Measurements from ENCODE around the gene IFNK.
"Not testable (repeated sequence)": the region's sequence is repeated elsewhere in the genome, so short reads cannot be mapped to it uniquely, and the experiment has no call there.

The IFNK gene

DNA sequence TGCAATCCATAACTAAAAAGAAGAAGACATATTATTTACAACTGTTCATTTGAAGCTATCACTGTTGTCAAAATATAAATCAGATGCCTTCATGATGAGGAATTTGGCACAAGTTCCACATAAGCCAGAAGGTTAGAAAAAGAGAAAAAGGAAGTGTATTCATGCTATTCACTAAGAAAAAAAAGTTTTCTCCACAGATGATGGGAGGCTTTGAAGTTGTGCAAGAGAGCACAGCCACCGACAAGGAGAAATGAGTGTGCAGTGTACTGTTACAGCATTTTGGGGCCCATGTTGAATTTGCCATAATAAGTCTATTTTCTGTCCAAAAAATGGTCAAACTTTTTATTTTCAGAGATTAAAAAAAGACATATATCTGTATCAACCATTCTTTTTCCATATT lies 32.9 kb upstream of the IFNK start:
- H3K36me3 ChIP-seq (ENCODE audit: control insufficient read depth, insufficient read depth, low read length, severe bottlenecking) = no peaks in the 10 kb centered on the region
- H3K4me1 ChIP-seq (ENCODE audit: control insufficient read depth, insufficient read depth, low read length) = no peaks in the 10 kb centered on the region
- H3K4me3 ChIP-seq (ENCODE audit: low read length) = no peak overlapping the region
- DNase-seq (ENCODE audit: low read depth) = no peak
- H3K9ac ChIP-seq (ENCODE audit: low read length) = no peak overlapping the region
- H3K27me3 ChIP-seq (replicated peaks; ENCODE audit: control insufficient read depth, insufficient read depth, low read length) = no peaks in the 10 kb centered on the region
- no peaks in the 10 kb centered on the region for H3K9me3 ChIP-seq (ENCODE audit: control insufficient read depth, low read length)

DNA sequence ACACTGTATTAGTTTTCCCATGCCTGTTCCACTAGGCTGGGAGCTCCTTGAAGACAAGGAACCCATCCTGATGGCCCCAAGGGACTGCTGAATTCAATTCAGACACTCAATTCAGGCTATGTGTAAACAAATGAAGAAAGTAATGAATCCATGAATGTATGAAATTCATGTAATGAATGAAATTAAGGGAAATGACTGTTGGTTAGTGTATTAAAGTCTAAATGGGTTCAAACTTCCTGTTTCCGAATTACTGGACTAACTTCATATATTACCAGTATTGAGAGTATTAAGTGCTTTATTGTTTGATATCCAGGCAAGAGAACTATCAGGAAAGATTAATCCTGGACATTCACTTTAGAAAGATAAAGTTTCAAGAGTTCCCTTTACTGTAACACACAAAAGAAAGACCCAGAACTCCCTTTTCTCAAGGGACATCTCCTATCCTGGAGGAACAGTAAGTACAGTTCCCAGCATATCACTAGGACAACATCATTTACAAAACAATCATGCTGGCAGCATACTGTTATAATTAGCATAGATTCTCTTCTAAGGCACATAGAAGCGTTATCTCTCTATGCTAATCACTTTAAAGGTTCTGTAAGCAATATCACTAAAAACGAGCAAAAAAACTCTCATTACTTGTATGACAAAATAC lies 28.5 kb upstream of the IFNK start:
- Histone ChIP-seq H3K9me3 (ENCODE audit: control insufficient read depth, low read length) (no peaks in the 10 kb centered on the region), H3K36me3 (ENCODE audit: control insufficient read depth, insufficient read depth, low read length, severe bottlenecking) (no peaks in the 10 kb centered on the region), H3K4me1 (ENCODE audit: control insufficient read depth, insufficient read depth, low read length) (no peaks in the 10 kb centered on the region), H3K4me3 (ENCODE audit: low read length) (no peak overlapping the region), H3K27me3 (replicated peaks; ENCODE audit: control insufficient read depth, insufficient read depth, low read length) (no peaks in the 10 kb centered on the region), H3K9ac (ENCODE audit: low read length) (no peak overlapping the region)
- DNase-seq (ENCODE audit: low read depth) = no peak

DNA sequence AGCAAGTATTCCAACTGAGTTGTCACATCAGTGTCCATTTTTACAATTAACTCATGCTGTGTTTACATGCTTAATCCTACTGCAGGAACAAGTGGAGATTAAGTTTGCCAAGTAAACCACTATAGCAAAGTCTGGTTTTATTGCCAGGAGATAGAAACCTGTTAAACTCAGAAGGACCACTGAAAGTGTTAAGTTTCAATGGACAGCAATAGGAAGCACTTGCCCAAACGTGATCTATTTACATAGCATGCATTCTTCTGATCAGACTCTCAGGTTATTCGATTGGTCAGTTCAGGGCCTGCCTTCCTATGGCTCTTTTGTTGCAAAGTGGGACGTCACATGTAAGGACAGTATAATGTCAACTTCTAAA lies 28.0 kb upstream of the IFNK start:
- DNase-seq (ENCODE audit: low read depth) = no peak
- H3K9me3 ChIP-seq (ENCODE audit: control insufficient read depth, low read length) = no peaks in the 10 kb centered on the region
- H3K9ac ChIP-seq (ENCODE audit: low read length) = no peak overlapping the region
- H3K27me3 ChIP-seq (replicated peaks; ENCODE audit: control insufficient read depth, insufficient read depth, low read length) = no peaks in the 10 kb centered on the region
- H3K4me3 ChIP-seq (ENCODE audit: low read length) = no peak overlapping the region
- H3K4me1 ChIP-seq (ENCODE audit: control insufficient read depth, insufficient read depth, low read length) = no peaks in the 10 kb centered on the region
- H3K36me3 ChIP-seq (ENCODE audit: control insufficient read depth, insufficient read depth, low read length, severe bottlenecking) = no peaks in the 10 kb centered on the region

DNA sequence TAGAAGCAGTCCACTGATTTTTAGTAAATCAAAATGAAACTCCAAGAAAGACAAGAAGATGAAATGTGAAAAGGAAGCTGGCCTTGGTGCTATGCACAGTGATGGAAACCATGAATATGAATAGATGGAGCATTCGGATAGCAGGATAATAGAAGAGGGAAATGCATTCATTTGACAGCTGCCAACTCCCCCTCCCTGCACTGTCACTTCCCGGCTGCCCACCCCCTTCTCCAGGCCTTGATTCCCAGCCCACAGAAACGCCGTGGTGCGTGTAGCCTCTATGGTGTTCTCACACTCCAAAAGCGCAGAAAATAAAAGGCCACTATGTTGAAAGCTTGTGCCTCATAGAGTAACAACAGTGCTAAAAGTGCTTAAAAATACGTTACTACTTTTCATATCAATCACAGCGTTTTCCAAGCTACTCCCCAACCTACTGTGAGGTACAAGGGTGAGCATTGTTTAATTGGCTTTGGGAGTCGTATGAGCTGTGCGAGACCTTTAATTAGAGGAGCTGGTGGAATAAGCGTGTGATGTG lies 26.1 kb upstream of the IFNK start:
- Histone ChIP-seq H3K9me3 (ENCODE audit: control insufficient read depth, low read length) (no peaks in the 10 kb centered on the region), H3K27me3 (replicated peaks; ENCODE audit: control insufficient read depth, insufficient read depth, low read length) (no peaks in the 10 kb centered on the region), H3K4me1 (ENCODE audit: control insufficient read depth, insufficient read depth, low read length) (no peaks in the 10 kb centered on the region), H3K4me3 (ENCODE audit: low read length) (no peak overlapping the region), H3K36me3 (ENCODE audit: control insufficient read depth, insufficient read depth, low read length, severe bottlenecking) (no peaks in the 10 kb centered on the region), H3K9ac (ENCODE audit: low read length) (no peak overlapping the region)
- DNase-seq (ENCODE audit: low read depth) = no peak

DNA sequence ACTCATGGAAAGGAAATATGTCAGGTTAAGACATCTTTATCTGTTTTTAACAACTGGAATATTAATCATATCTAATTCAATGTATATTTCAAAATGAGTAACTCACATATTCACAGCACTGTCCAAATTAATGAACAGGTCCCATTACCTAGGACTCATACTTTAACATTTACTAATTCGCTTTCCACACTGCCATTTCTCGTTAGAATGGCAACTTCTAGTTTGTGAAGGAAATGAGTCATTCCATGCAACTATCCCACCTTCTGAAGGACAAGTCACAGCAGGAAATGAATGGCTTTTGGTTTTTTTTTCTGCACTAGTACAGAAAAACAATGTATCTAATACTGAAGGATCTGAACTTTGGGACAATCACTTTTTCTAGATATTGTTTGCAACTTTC lies 24.6 kb upstream of the IFNK start:
- H3K9me3 ChIP-seq (ENCODE audit: control insufficient read depth, low read length) = no peaks in the 10 kb centered on the region
- no peak for DNase-seq (ENCODE audit: low read depth)
- H3K36me3 ChIP-seq (ENCODE audit: control insufficient read depth, insufficient read depth, low read length, severe bottlenecking) = no peaks in the 10 kb centered on the region
- no peaks in the 10 kb centered on the region for H3K27me3 ChIP-seq (replicated peaks; ENCODE audit: control insufficient read depth, insufficient read depth, low read length)
- H3K4me3 ChIP-seq (ENCODE audit: low read length) = no peak overlapping the region
- H3K4me1 ChIP-seq (ENCODE audit: control insufficient read depth, insufficient read depth, low read length) = no peaks in the 10 kb centered on the region
- H3K9ac ChIP-seq (ENCODE audit: low read length) = no peak overlapping the region

DNA sequence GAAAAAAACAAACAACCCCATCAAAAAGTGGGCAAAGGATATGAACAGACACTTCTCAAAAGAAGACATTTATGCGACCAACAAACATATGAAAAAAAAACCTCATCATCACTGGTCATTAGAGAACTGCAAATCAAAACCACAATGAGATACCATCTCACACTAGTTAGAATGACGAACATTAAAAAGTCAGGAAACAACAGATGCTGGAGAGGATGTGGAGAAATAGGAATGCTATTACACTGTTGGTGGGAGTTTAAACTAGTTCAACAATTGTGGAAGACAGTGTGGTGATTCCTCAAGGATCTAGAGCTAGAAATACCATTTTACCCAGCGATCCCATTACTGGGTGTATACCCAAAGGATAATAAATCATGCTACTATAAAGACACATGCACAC lies 23.2 kb upstream of the IFNK start:
- not testable (repeated sequence) for DNase-seq (ENCODE audit: low read depth); H3K4me1 ChIP-seq (ENCODE audit: control insufficient read depth, insufficient read depth, low read length); H3K4me3 ChIP-seq (ENCODE audit: low read length); H3K9me3 ChIP-seq (ENCODE audit: control insufficient read depth, low read length); H3K27me3 ChIP-seq (replicated peaks; ENCODE audit: control insufficient read depth, insufficient read depth, low read length); H3K9ac ChIP-seq (ENCODE audit: low read length); H3K36me3 ChIP-seq (ENCODE audit: control insufficient read depth, insufficient read depth, low read length, severe bottlenecking)

DNA sequence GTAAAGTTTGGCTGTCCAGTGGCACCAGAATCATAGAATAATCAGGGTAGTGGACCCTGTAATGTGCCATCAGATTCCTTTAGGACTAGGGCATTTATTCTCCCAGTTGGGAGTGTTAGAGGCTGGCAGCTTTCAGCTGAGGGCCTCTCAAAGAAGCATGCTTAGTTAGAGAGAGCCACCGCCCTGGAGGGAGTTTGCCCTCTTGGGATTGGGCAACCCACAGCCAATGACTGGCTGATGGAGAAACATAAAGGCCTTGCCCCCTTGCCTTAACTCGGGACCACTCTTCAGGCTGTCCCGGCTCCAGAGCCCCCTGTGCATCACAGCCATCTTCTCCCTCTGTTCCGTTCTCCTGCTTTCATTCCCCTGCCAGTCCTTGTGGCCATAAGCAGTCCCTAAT lies 20.5 kb upstream of the IFNK start:
- no peaks in the 10 kb centered on the region for H3K9me3 ChIP-seq (ENCODE audit: control insufficient read depth, low read length)
- DNase-seq (ENCODE audit: low read depth) = no peak
- no peaks in the 10 kb centered on the region for H3K27me3 ChIP-seq (replicated peaks; ENCODE audit: control insufficient read depth, insufficient read depth, low read length)
- H3K4me1 ChIP-seq (ENCODE audit: control insufficient read depth, insufficient read depth, low read length) = no peaks in the 10 kb centered on the region
- H3K4me3 ChIP-seq (ENCODE audit: low read length) = no peak overlapping the region
- no peak overlapping the region for H3K9ac ChIP-seq (ENCODE audit: low read length)
- no peaks in the 10 kb centered on the region for H3K36me3 ChIP-seq (ENCODE audit: control insufficient read depth, insufficient read depth, low read length, severe bottlenecking)

DNA sequence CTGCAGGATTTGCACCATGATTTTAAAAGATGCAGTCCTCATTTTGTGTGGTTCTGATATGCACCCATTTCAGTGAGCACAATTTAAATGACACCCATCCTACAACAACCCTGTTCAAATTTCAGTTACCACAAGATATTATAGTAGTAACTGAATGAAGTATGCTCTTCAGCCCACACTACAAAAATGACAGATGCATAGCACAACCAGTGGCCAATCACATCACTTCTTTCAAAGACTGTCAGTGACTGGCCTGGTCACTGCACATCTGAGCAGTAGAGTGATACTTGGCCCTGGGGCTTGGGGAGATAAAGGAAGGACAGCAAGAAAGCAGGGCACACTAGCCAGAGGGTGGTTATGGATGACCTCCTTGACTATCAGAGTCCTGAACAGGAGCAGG lies 19.8 kb upstream of the IFNK start:
- DNase-seq (ENCODE audit: low read depth) = no peak
- Histone ChIP-seq H3K9me3 (ENCODE audit: control insufficient read depth, low read length) (no peaks in the 10 kb centered on the region), H3K36me3 (ENCODE audit: control insufficient read depth, insufficient read depth, low read length, severe bottlenecking) (no peaks in the 10 kb centered on the region), H3K27me3 (replicated peaks; ENCODE audit: control insufficient read depth, insufficient read depth, low read length) (no peaks in the 10 kb centered on the region), H3K4me1 (ENCODE audit: control insufficient read depth, insufficient read depth, low read length) (no peaks in the 10 kb centered on the region), H3K4me3 (ENCODE audit: low read length) (no peak overlapping the region), H3K9ac (ENCODE audit: low read length) (no peak overlapping the region)

DNA sequence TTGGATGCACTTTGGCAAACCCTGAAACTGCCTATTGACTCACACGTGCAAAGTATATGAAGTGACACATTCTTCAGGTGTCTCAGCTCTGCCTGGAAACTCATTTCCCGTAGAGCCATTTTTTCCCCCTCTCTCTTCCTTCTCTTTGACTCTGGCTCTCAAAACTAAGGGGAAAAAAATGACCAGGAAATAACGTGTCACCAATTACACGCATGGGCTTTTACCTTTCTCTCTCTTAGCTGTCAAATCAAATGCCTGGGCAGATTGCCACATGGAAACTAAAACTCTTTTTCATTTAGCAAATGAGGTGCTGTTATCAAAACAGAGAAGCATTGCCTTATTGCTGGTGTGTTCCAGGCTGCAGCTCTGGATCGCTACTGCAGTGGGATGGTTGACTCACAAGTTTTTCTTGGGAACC lies 18.3 kb upstream of the IFNK start:
- Histone ChIP-seq H3K4me3 (ENCODE audit: low read length) (no peak overlapping the region), H3K9ac (ENCODE audit: low read length) (no peak overlapping the region), H3K9me3 (ENCODE audit: control insufficient read depth, low read length) (no peaks in the 10 kb centered on the region), H3K4me1 (ENCODE audit: control insufficient read depth, insufficient read depth, low read length) (peaks cover 11% of the 10 kb centered on the region), H3K36me3 (ENCODE audit: control insufficient read depth, insufficient read depth, low read length, severe bottlenecking) (no peaks in the 10 kb centered on the region), H3K27me3 (replicated peaks; ENCODE audit: control insufficient read depth, insufficient read depth, low read length) (no peaks in the 10 kb centered on the region)
- DNase-seq (ENCODE audit: low read depth) = no peak

DNA sequence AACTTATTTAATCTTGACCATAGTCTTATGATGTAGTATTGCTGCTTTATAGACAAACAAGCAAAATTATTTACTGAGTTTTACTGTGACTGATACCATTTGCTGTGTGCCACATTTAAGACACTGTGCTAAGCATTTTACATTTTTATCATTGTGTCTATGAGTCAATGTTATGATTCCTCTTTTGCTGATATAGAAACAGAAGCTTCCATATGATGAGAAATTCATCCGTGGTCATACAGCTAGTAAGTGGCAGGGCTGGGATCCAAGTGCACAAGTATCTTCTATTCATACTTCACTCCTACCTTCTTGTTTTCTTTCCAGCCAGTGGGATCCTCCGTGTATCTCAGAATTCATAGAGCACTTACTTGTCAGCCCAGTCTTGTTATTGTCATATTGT lies 17.1 kb upstream of the IFNK start:
- H3K9me3 ChIP-seq (ENCODE audit: control insufficient read depth, low read length) = no peaks in the 10 kb centered on the region
- no peak for DNase-seq (ENCODE audit: low read depth)
- H3K36me3 ChIP-seq (ENCODE audit: control insufficient read depth, insufficient read depth, low read length, severe bottlenecking) = no peaks in the 10 kb centered on the region
- no peak overlapping the region for H3K9ac ChIP-seq (ENCODE audit: low read length)
- peaks cover 12% of the 10 kb centered on the region for H3K4me1 ChIP-seq (ENCODE audit: control insufficient read depth, insufficient read depth, low read length)
- no peaks in the 10 kb centered on the region for H3K27me3 ChIP-seq (replicated peaks; ENCODE audit: control insufficient read depth, insufficient read depth, low read length)
- no peak overlapping the region for H3K4me3 ChIP-seq (ENCODE audit: low read length)

DNA sequence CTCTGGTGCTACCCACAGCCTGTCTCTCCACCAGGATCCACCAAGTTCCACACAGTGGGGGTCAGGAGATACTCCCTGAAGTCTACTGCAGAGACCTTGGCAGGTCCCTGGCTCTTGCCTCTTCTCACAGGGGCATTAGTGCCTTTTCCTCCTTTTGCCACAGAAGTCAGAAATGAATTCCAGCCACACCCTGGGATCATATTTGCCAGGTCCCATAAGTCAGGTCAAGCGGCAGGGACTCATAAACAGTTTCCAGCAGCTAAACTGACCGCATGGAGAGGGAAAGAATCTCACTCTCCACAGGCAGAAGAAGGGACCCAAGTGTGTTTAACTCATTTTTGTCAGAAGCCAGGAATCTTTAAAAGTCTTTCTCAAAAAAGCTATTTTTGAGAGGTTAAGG lies 13.3 kb upstream of the IFNK start:
- Histone ChIP-seq H3K4me3 (ENCODE audit: low read length) (no peak overlapping the region), H3K9ac (ENCODE audit: low read length) (no peak overlapping the region), H3K36me3 (ENCODE audit: control insufficient read depth, insufficient read depth, low read length, severe bottlenecking) (no peaks in the 10 kb centered on the region), H3K9me3 (ENCODE audit: control insufficient read depth, low read length) (no peaks in the 10 kb centered on the region), H3K4me1 (ENCODE audit: control insufficient read depth, insufficient read depth, low read length) (peaks cover 18% of the 10 kb centered on the region), H3K27me3 (replicated peaks; ENCODE audit: control insufficient read depth, insufficient read depth, low read length) (no peaks in the 10 kb centered on the region)
- DNase-seq (ENCODE audit: low read depth) = no peak

DNA sequence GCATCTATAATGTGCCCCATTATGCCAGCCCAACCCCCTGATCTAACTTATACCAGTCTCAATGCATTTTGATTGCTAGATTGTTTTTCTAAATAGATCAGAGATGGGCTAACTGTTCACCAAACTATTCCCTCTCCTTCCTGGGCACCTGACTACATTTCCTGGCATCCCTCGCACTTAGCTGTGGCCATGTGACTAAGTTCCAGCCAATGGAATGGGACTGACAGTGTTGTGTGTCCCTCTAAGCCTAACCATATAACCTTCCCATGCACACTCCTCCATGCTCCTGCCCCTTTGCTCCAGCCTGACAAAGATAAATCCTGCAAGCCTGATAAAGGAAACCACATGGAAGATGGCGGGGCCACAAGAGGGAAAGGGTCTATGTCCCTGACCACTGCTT lies 12.3 kb upstream of the IFNK start:
- H3K4me3 ChIP-seq (ENCODE audit: low read length) = no peak overlapping the region

More for the DNA sequence above, 12.3 kb upstream of the IFNK start:
- Histone ChIP-seq H3K27me3 (replicated peaks; ENCODE audit: control insufficient read depth, insufficient read depth, low read length) (no peaks in the 10 kb centered on the region), H3K36me3 (ENCODE audit: control insufficient read depth, insufficient read depth, low read length, severe bottlenecking) (no peaks in the 10 kb centered on the region), H3K4me1 (ENCODE audit: control insufficient read depth, insufficient read depth, low read length) (peaks cover 18% of the 10 kb centered on the region), H3K9ac (ENCODE audit: low read length) (no peak overlapping the region), H3K9me3 (ENCODE audit: control insufficient read depth, low read length) (no peaks in the 10 kb centered on the region)
- DNase-seq (ENCODE audit: low read depth) = no peak
